H1 (cell line): Measurements from ENCODE around the gene PDE8A. TPM values are rescaled to one million over a fixed set of nuclear protein-coding genes. Genes with fewer than 3 reads are reported as not detected.

Experiments used
- CTCF ChIA-PET: fragments of 300-600 bp; sonication (Branson Sonifier 250); formaldehyde crosslinking; loops from one replicate; lab custom pipeline; 2021; ENCODE audit not compliant: partially characterized antibody; lab: Charles Lee
- POLR2A ChIA-PET: fragments of 300-600 bp; sonication (Branson Sonifier 250); formaldehyde crosslinking; loops from one replicate; lab custom pipeline; 2021; ENCODE audit warnings: inconsistent platforms; ENCODE audit not compliant: partially characterized antibody; lab: Charles Lee
- DNase-seq, 2 experiments: peaks; one replicate each; pipeline versions ENCODE4 v3.0.0 to v3.0.0-alpha.2; 2010 to 2022; ENCODE audit warnings: low spot score in 2 of 2, low read depth in 1 of 2, mixed read lengths in 1 of 2
- FAIRE-seq: peaks from 2 replicates; lab custom pipeline; 2011; peaks lifted over from hg19 to GRCh38; lab: Jason Lieb, UNC
- H2AFZ ChIP-seq: 2 replicates; pipeline ENCODE4 v1.8.1; 2012; ENCODE audit warnings: low read length, inconsistent platforms
- H2AK5ac ChIP-seq: 2 replicates; pipeline ENCODE4 v1.6.1; 2013; ENCODE audit warnings: low read depth, low read length
- H2BK120ac ChIP-seq: replicated peaks from 2 replicates; pipeline ENCODE3; 2013; ENCODE audit warnings: low read depth, low read length, inconsistent platforms
- H2BK12ac ChIP-seq: 2 replicates; pipeline ENCODE4 v1.6.1; 2013; ENCODE audit warnings: low read depth, low read length
- H2BK15ac ChIP-seq: 2 replicates; pipeline ENCODE4 v1.6.1; 2013; ENCODE audit warnings: low read length
- H2BK20ac ChIP-seq: 2 replicates; pipeline ENCODE4 v1.6.1; 2013; ENCODE audit warnings: low read length
- H2BK5ac ChIP-seq: 2 replicates; pipeline ENCODE4 v1.6.1; 2013; ENCODE audit warnings: low read depth, low read length
- H3K14ac ChIP-seq: 2 replicates; pipeline ENCODE4 v1.6.1; 2013; ENCODE audit warnings: inconsistent platforms; ENCODE audit not compliant: insufficient read length
- H3K18ac ChIP-seq: 2 replicates; pipeline ENCODE4 v1.6.1; 2013; ENCODE audit warnings: low read length; ENCODE audit errors: extremely low read depth
- H3K23ac ChIP-seq: 2 replicates; pipeline ENCODE4 v1.6.1; 2013; ENCODE audit warnings: inconsistent platforms; ENCODE audit not compliant: insufficient read length
- H3K23me2 ChIP-seq: 2 replicates; pipeline ENCODE4 v1.6.1; 2013; ENCODE audit warnings: low read depth, low read length
- H3K27ac ChIP-seq: 2 replicates; pipeline ENCODE4 v1.6.1; 2011; ENCODE audit warnings: low read depth, low read length, inconsistent platforms
- H3K27me3 ChIP-seq, 4 experiments: replicated peaks in 1 of 4; 1 replicate in 1 of 4; 2 replicates in 3 of 4; pipeline versions ENCODE4 v1.6.1 to v1.8.1; 2011 to 2013; ENCODE audit warnings: low read length in 3 of 4, mild to moderate bottlenecking in 3 of 4, inconsistent platforms in 2 of 4, mixed read lengths in 2 of 4, moderate library complexity in 1 of 4; ENCODE audit not compliant: control insufficient read depth in 3 of 4, insufficient read depth in 3 of 4; ENCODE audit errors: extremely low read depth in 1 of 4
- H3K36me3 ChIP-seq, 4 experiments: 2 replicates each; pipeline versions ENCODE4 v1.6.1 to v1.8.1; 2011 to 2013; ENCODE audit warnings: mild to moderate bottlenecking in 4 of 4, low read length in 3 of 4, moderate library complexity in 2 of 4, control low read depth in 1 of 4, inconsistent platforms in 1 of 4; ENCODE audit not compliant: insufficient read depth in 4 of 4, control insufficient read depth in 2 of 4
- H3K4ac ChIP-seq: replicated peaks from 2 replicates; pipeline ENCODE3; 2013; ENCODE audit warnings: low read length, low read depth, mixed read lengths, inconsistent platforms; ENCODE audit not compliant: insufficient read length
- H3K4me1 ChIP-seq, 4 experiments: replicated peaks in 1 of 4; 1 replicate in 1 of 4; 2 replicates in 3 of 4; pipeline versions ENCODE4 v1.6.1 to v1.8.1; 2011 to 2013; ENCODE audit warnings: low read length in 3 of 4, inconsistent platforms in 2 of 4, mixed read lengths in 1 of 4; ENCODE audit not compliant: insufficient read depth in 4 of 4, control insufficient read depth in 3 of 4
- H3K4me2 ChIP-seq, 2 experiments: 2 replicates each; pipeline versions ENCODE4 v1.6.1 to v1.8.1; 2011 to 2013; ENCODE audit warnings: low read depth in 2 of 2, low read length in 2 of 2, control low read depth in 1 of 2, inconsistent platforms in 1 of 2, mild to moderate bottlenecking in 1 of 2; ENCODE audit not compliant: insufficient read depth in 1 of 2
- H3K4me3 ChIP-seq, 4 experiments: fragments of 200-600, 300-600 bp in 1 of 4; sonication (generic), shearing (Covaris generic), sonication (Bioruptor Twin) in 1 of 4; 2 replicates each; pipeline versions ENCODE4 v1.5.1 to v1.8.1; 2011 to 2016; ENCODE audit warnings: low read length in 4 of 4, low read depth in 3 of 4, control low read depth in 2 of 4, inconsistent platforms in 2 of 4, mild to moderate bottlenecking in 2 of 4, mixed read lengths in 1 of 4, moderate library complexity in 1 of 4; ENCODE audit not compliant: insufficient read depth in 2 of 4; ENCODE audit errors: extremely low read depth in 1 of 4
- H3K56ac ChIP-seq: replicated peaks from 2 replicates; pipeline ENCODE3; 2013; ENCODE audit warnings: low read depth, mild to moderate bottlenecking, mixed read lengths, low read length, inconsistent platforms; ENCODE audit not compliant: insufficient read length
- H3K79me1 ChIP-seq: 2 replicates; pipeline ENCODE4 v1.6.1; 2013; ENCODE audit warnings: low read depth, low read length, control low read depth
- H3K79me2 ChIP-seq, 2 experiments: 2 replicates each; pipeline versions ENCODE4 v1.6.1 to v1.8.1; 2012 to 2013; ENCODE audit warnings: low read length in 2 of 2, mild to moderate bottlenecking in 2 of 2, inconsistent platforms in 1 of 2; ENCODE audit not compliant: insufficient read depth in 2 of 2, control insufficient read depth in 1 of 2
- H3K9ac ChIP-seq, 4 experiments: replicated peaks in 1 of 4; 1 replicate in 1 of 4; 2 replicates in 3 of 4; pipeline versions ENCODE4 v1.6.1 to v1.8.1; 2011 to 2013; ENCODE audit warnings: low read depth in 3 of 4, low read length in 3 of 4, control low read depth in 2 of 4, mild to moderate bottlenecking in 2 of 4, moderate library complexity in 2 of 4, inconsistent platforms in 1 of 4; ENCODE audit errors: extremely low read depth in 1 of 4
- H3K9me3 ChIP-seq, 2 experiments: 2 replicates each; pipeline versions ENCODE4 v1.6.1 to v1.8.1; 2012 to 2013; ENCODE audit warnings: mild to moderate bottlenecking in 2 of 2, moderate library complexity in 2 of 2, control low read depth in 1 of 2, inconsistent platforms in 1 of 2, low read depth in 1 of 2, low read length in 1 of 2, mixed read lengths in 1 of 2; ENCODE audit not compliant: insufficient read depth in 2 of 2
- H4K20me1 ChIP-seq, 2 experiments: replicated peaks in 1 of 2; 2 replicates each; pipeline versions ENCODE3 to v1.8.1; 2011 to 2013; ENCODE audit warnings: inconsistent platforms in 2 of 2, low read length in 2 of 2, mild to moderate bottlenecking in 1 of 2; ENCODE audit not compliant: insufficient read depth in 2 of 2, control insufficient read depth in 1 of 2
- H4K5ac ChIP-seq: 2 replicates; pipeline ENCODE4 v1.6.1; 2013; ENCODE audit warnings: low read length, low read depth, mixed read lengths, inconsistent platforms; ENCODE audit not compliant: insufficient read length
- H4K8ac ChIP-seq: 2 replicates; pipeline ENCODE4 v1.8.0; 2013; ENCODE audit warnings: mild to moderate bottlenecking, moderate library complexity, low read length, inconsistent platforms; ENCODE audit not compliant: insufficient read depth; ENCODE audit errors: extremely low read depth
- H4K91ac ChIP-seq: replicated peaks from 2 replicates; pipeline ENCODE3; 2013; ENCODE audit warnings: low read length, mixed read lengths, inconsistent platforms; ENCODE audit not compliant: insufficient read length
- ATF2 ChIP-seq: IDR thresholded peaks from 2 replicates; pipeline ENCODE4 v1.6.1; 2012; ENCODE audit warnings: low read length, inconsistent platforms
- ATF3 ChIP-seq: IDR thresholded peaks from 2 replicates; pipeline ENCODE4 v1.6.1; 2011; ENCODE audit warnings: low read depth, mild to moderate bottlenecking, low read length; ENCODE audit not compliant: insufficient read depth
- BCL11A ChIP-seq, 2 experiments: IDR thresholded peaks; one replicate each; pipeline ENCODE4 v1.6.1; 2011; ENCODE audit warnings: low read depth in 2 of 2, low read length in 2 of 2, mild to moderate bottlenecking in 2 of 2
- CHD1 ChIP-seq: IDR thresholded peaks from 2 replicates; pipeline ENCODE4 v1.6.1; 2012; ENCODE audit warnings: low read depth, low read length, improper control_type of control experiment
- CHD2 ChIP-seq: IDR thresholded peaks from 2 replicates; pipeline ENCODE4 v1.6.1; 2012; ENCODE audit warnings: low read length, improper control_type of control experiment
- EZH2 ChIP-seq: fragments of 200-600 bp; sonication (generic); IDR thresholded peaks from 2 replicates; pipeline ENCODE4 v1.7.1; 2012; ENCODE audit warnings: low read depth, mild to moderate bottlenecking, moderate library complexity, low read length, inconsistent platforms; ENCODE audit not compliant: severe bottlenecking
- HDAC6 ChIP-seq: IDR thresholded peaks from one replicate; pipeline ENCODE4 v1.7.1; 2012; ENCODE audit warnings: low read depth, mild to moderate bottlenecking, inconsistent platforms, low read length, moderate library complexity
- SUZ12 ChIP-seq: fragments of 200-600 bp; sonication (generic); IDR thresholded peaks from 2 replicates; pipeline ENCODE4 v1.6.1; 2012; ENCODE audit warnings: mild to moderate bottlenecking, inconsistent platforms, low read length, moderate library complexity, mixed read lengths
- TEAD4 ChIP-seq: IDR thresholded peaks from 2 replicates; pipeline ENCODE4 v1.6.1; 2012; ENCODE audit warnings: low read depth, low read length, inconsistent platforms, mixed read lengths
- WGBS, 2 experiments: shearing (Covaris generic) in 1 of 2; methylation state at CpG; one replicate each; pipeline versions ENCODE4 v1.1.6 to v1.1.7; 2013 to 2015; ENCODE audit warnings: low lambda C conversion rate in 2 of 2, mixed read lengths in 2 of 2, inconsistent platforms in 1 of 2, low coverage in 1 of 2, missing lambda C conversion rate in 1 of 2; ENCODE audit not compliant: insufficient replicate concordance in 2 of 2, insufficient coverage in 1 of 2, insufficient read length in 1 of 2; ENCODE audit errors: extremely low coverage in 1 of 2, missing lambda C conversion rate in 1 of 2; 5-methylcytosine and 5-hydroxymethylcytosine counted together
- polyA plus RNA-seq, 7 experiments: library from polyadenylated mRNA; depleted of rRNA in 3 of 7; stranded (reverse) in 5 of 7; unstranded in 2 of 7; fragments of >200 nt in 5 of 7; fragments of 200-250 nt in 2 of 7; gene quantifications; 1 replicate in 5 of 7; 2 replicates in 1 of 7; 4 replicates in 1 of 7; pipeline versions ENCODE4 v1.2.1 to v1.2.3, GENCODE V29; 2011 to 2013; ENCODE audit warnings: missing spikeins in 2 of 7, mixed read lengths in 2 of 7
- total RNA-seq: library from RNA; stranded (reverse); fragmentation: NEBNext Ultra II Directional; extraction: Animal tissue kit (Norgen Biotek cat#: 25700); gene quantifications from 2 replicates; pipeline ENCODE4 v1.2.1, GENCODE V29; 2021

The PDE8A gene
- total and polyA plus RNA-seq, 2 of the 8 experiments (the other 6 are each of a cell fraction or from before 2014, with no cell fraction given) = 6.9 to 7.8 TPM

- no peaks in the 10 kb centered on the region for H3K4me1 ChIP-seq
- H3K56ac ChIP-seq = no peak overlapping the region
- no peak overlapping the region for H3K14ac ChIP-seq
- no peak overlapping the region for H2BK15ac ChIP-seq
- H2BK20ac ChIP-seq = no peak overlapping the region
- H2AFZ ChIP-seq = no peak overlapping the region
- no peak overlapping the region for H2BK120ac ChIP-seq
- POLR2A ChIA-PET = no interaction called here
- H3K79me2 ChIP-seq = no peaks in the 10 kb centered on the region
- DNase-seq = no peak
- H2BK12ac ChIP-seq = no peak overlapping the region
- H3K23ac ChIP-seq = no peak overlapping the region
- H3K4me2 ChIP-seq = no peak overlapping the region
- no peaks in the 10 kb centered on the region for H3K23me2 ChIP-seq
- H3K4ac ChIP-seq = no peak overlapping the region
- WGBS, 2 experiments = 76% methylated on average over 3 of the region's 3 CpGs; no CpG with 5 or more reads in 1 of the 2 experiments
- FAIRE-seq = no peak
- H4K91ac ChIP-seq = no peak overlapping the region
- H3K36me3 ChIP-seq = no peaks in the 10 kb centered on the region
- H2BK5ac ChIP-seq = no peak overlapping the region
- no peaks in the 10 kb centered on the region for H4K20me1 ChIP-seq
- no peak overlapping the region for H4K8ac ChIP-seq
- H3K9ac ChIP-seq = no peak overlapping the region
- no peak overlapping the region for H3K27ac ChIP-seq
- no peaks in the 10 kb centered on the region for H3K79me1 ChIP-seq
- H3K27me3 ChIP-seq = no peaks in the 10 kb centered on the region
- H3K4me3 ChIP-seq = no peak overlapping the region
- H3K18ac ChIP-seq = no peak overlapping the region
- CTCF ChIA-PET = interaction anchor here (0.6 to 2.3 kb wide), 3 partner anchors 11 to 1367 kb away, joined by 3 to 9 read pairs (median 4); no protein-coding TSS in a partner anchor
- H2AK5ac ChIP-seq = no peak overlapping the region
- H4K5ac ChIP-seq = no peak overlapping the region
- H3K9me3 ChIP-seq = no peaks in the 10 kb centered on the region
- TF ChIP-seq BCL11A (IDR thresholded peaks at IDR 0.05; ENCODE audit: low read depth in 2 of 2, low read length in 2 of 2) (no peak), SUZ12 (no peak), CHD1 (no peak), HDAC6 (no peak), EZH2 (no peak), ATF2 (no peak), CHD2 (no peak), ATF3 (no peak), TEAD4 (no peak)
These were observed 198.0 kb downstream of the PDE8A start for GRCh38 chr15:85179700-85180099.
